NCI-H226 (cell line): ENCODE measurements around the gene CBLB.

Source experiments
- DNase-seq: peaks from one replicate; pipeline ENCODE4 v3.0.0-alpha.2; 2015

Gene CBLB

GRCh38 chr3:105611304-105612192, 257.3 kb downstream of the CBLB start:
- no peak for DNase-seq

DNA sequence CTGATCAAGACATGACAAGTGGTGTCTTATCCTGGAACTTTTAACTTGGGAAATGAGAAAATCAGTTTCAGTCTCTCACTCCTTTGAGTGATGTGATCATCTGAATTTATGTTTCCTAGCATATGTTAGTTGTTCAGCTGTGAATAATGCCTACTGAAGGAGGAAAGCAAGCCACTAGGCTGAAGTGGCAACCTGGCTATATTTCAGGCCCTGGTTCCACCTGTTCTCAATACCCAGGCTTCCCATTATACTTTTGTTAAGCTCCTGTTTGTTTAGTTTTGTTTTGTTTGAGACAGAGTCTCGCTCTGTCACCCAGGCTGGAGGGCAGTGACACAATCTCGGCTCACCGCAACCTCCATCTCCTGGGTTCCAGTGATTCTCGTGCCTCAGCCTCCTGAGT, 258.3 kb downstream of the CBLB start:
- no peak for DNase-seq

DNA sequence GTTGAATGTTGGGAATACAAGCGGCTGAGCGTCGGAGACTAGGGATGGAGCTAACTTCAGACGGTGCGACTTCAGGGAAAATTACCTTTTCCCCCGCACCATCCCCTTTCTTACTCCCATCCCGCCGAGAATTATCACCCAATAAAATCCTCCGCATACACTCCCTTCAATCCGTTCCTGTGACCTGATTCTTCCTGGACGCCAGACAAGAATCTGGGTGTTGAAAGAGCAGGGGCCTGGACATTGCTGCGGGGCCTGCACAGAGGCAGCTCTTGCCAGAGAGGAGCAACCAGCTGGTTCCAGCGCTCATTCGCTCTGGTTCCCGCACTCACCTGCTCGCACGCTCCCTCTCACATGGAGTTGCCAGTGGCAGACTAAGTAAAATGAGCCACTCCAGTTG, 260.2 kb downstream of the CBLB start:
- no peak for DNase-seq

- peak; percentile 39 for DNase-seq
Measured at GRCh38 chr3:105606016-105606415, 262.8 kb downstream of the CBLB start.
